Measurements from ENCODE around the gene ZMYM4.
"Not testable (repeated sequence)": the region's sequence is repeated elsewhere in the genome, so short reads cannot be mapped to it uniquely, and the experiment has no call there.

ZMYM4 gene

DNA sequence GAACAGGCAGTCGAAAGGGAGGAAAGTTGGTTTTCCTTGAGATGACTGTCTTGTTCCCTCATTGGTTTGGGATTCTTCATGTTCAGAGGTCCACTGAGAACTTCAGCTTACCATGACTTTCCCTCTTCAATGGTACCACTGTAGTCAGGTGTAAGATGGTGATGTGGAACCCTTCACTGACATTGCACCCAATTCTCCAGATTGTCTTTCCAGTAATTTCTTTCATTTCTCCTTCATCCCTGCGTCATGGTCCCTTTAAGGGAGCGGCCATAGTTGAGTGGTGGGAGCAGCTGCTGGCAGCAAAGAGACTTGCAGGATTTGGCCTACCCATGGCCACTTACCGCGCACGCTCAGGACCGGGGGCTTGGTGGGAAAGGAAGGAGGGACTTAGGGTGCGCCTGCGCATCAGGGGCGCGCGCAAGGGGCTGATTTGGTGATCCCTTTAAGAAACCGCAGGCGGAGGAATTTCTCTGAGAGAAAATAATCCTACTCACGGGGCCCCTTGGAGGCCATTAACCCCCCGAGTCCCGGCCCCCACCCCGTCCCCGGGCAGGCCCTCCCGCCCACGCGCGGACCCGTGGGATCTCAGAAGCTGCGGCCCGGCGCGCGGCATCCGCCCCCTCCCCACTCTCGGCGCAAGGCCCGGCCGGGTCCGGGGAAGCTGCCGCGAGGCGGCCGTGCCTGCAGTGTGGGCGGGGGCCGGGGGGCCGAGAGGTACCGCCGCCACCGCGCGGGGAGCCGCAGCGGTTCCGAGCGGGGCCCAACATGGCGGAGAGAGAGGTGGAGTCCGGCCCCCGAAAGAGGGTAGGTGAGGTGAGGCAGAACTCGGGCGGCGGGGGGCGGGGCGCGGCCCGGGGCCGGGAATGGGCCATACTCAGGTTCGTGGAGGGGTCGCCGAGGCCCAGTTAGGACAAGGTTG is at the start of gene ZMYM4:
Gene ZMYM4 (plus strand): TSS at position 428 of the 919 bp plus-strand sequence. CDS start 338 bp downstream, at position 766.
- no peak for FAIRE-seq

DNA sequence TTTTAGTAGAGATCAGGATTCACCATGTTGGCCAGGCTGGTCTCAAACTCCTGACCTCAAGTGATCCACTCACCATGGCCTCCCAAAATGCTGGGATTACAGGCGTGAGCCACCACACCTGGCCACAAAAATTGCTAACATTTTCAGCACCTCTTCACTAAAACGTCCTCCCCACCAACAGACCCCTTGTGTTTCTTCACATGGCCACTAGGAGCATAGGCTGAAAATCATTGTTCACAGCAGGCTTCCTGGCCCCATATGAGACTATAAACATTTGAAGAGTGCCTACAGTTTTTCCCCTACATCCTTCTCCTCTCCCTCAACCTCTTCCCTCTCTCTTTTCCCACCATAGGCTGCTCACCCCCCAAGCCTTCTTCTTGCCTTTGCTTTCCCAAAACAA is 47.5 kb upstream of the ZMYM4 start:
- FAIRE-seq: no peak

- no peak for FAIRE-seq
Measured at GRCh38 chr1:35222322-35223083, 46.0 kb upstream of the ZMYM4 start.

- FAIRE-seq: no peak
Measured at GRCh38 chr1:35223084-35223630, 45.4 kb upstream of the ZMYM4 start.

DNA sequence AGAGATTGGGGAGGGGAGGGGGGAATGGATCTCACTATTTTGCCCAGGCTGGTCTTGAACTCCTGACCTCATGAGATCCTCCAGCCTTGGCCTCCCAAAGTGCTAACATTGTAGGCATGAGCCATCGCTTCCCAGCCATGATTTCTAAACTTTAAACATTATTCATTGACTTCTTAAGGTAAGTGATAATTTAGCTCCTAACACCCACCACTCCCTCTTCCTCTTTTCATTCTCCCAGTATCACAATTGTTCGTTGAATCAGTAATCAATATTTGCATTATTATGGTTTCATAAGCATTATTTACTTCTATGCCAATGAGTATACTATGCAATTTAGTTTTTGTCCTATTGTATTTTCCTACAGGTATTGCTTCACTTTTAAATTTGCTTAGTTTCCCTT is 42.0 kb upstream of the ZMYM4 start:
- no peak for FAIRE-seq

GRCh38 chr1:35229587-35230360 is 38.7 kb upstream of the ZMYM4 start:
- FAIRE-seq: no peak

- FAIRE-seq: no peak
Measured at GRCh38 chr1:35231287-35231686, 37.2 kb upstream of the ZMYM4 start.

GRCh38 chr1:35236772-35237171 is 31.7 kb upstream of the ZMYM4 start:
- not testable (repeated sequence) for FAIRE-seq

GRCh38 chr1:35243691-35244090 is 24.8 kb upstream of the ZMYM4 start:
- FAIRE-seq: no peak

- no peak for FAIRE-seq
Measured at GRCh38 chr1:35247256-35247655, 21.3 kb upstream of the ZMYM4 start.

DNA sequence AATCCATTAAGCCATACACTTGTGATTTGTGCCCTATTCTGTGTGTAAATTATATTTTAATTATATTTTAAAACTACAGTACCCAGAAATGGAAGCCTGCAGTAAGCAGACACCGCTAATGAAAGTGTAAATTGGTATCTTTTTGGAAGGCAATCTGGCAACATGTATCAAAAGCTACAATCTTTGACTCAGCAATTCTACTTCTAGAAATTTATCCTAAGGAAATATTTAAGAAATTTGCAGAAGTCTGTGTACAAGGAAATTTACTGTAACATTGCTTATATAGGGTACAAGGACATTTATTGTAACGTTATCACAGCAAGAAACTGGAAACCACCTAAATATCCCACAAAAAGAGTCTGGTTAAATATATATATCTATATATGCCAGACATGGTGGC is 14.6 kb upstream of the ZMYM4 start:
- FAIRE-seq: no peak

- no peak for FAIRE-seq
Measured at GRCh38 chr1:35255276-35255675, 13.2 kb upstream of the ZMYM4 start.

GRCh38 chr1:35259561-35259960 is 8.9 kb upstream of the ZMYM4 start:
- no peak for FAIRE-seq

GRCh38 chr1:35261412-35262120 is 6.9 kb upstream of the ZMYM4 start:
- no peak for FAIRE-seq

DNA sequence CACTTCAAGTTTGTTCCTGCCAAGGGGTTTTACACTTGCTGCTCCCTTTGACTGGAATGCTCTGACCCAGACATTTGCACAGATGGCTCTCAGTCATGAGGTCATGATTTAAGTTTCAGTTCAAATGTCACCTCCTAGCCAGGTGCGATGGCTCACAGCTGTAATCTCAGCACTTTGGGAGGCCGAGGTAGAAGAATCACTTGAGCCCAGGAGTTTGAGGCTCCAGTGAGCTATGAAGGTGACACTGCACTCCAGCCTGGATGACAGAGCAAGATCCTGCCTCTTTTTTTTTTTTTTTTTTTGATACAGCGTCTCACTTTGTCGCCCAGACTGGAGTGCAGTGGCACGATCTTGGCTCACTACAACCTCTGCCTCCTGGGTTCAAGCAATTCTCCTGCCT is 4.5 kb upstream of the ZMYM4 start:
- FAIRE-seq: no peak

DNA sequence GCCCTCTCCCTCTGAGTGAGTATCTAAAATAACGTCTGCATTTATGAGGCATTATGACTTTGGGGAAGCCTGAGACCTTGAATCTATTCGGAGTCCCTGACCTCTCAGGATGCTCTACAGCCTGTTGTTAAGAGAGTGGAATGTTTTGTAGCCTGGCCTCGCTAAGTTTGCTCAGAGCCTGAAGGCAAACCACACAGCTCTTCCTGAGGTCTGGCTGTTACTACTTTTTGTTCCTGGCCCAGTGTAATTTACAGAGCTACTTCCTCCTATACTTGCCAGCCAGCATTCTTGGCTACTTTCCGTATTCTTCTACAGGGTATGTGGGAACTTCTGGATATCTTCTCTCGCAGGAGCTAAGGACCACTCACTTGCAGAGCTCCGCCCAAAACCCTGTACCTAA is 3.6 kb upstream of the ZMYM4 start:
- no peak for FAIRE-seq

- FAIRE-seq: no peak
Measured at GRCh38 chr1:35266306-35266705, 2.2 kb upstream of the ZMYM4 start.

DNA sequence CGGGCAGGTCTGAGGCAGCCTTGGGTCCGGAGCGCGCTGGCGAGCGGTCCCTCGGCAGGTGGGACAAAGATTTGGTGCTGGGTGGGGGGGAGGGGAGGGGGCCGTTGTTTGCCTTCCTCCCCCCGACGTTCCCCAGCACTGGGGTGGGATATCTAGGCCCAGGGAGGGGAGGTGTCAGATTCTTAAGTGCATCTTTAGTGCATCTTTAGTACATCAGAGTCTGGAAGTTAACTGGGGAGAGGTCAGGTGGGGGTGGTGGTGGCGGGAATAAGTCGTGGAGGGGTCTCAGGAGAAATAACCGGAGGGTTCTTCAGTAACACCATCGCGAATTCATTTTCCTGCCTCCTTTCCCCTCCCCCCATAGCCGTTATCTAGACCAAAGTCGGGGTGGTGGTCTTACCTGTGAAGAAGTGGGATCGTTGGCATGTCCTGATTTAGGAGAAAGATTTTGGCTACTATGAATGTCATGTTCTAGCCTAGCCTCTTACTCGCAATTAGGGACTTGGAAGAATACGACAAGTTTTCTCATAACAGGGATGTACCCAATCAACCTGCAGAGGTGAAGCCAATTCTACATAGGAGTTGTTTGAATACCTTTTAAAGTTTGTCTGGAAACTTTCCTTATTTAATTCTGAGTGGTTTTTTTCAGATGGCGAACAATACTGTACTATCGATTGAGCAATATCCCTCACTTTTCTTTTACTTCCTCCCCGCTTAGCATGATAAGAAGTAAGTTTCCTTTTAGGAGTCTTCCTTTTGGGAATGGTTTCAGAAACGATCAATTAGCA is 886 bp downstream of the ZMYM4 start:
- no peak for FAIRE-seq

DNA sequence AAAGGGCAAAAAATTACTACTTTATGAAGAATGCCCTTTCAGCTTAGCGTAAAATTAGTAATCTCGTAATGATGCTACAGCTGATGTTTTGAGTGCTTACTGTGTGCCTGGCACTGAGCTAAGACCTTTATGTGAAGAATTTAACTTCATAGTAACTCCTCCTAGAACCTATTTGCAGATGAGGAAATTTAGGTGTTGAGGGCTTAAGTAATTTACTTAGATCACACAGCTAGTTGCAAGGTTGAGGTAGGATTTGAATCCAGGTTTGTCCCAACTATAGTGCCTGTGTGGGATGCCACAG is 1.4 kb downstream of the ZMYM4 start:
- no peak for FAIRE-seq

GRCh38 chr1:35270836-35271235 is 2.3 kb downstream of the ZMYM4 start:
- FAIRE-seq: no peak

GRCh38 chr1:35274197-35274596 is 5.7 kb downstream of the ZMYM4 start:
- no peak for FAIRE-seq
